GM18868 (cell line): ENCODE data around the gene ATP5F1D.

Experiments used
- ATAC-seq: cut with Tn5 transposase; IDR thresholded peaks from one replicate; pipeline ENCODE4 v1.9.1; 2021; ENCODE audit warnings: mild to moderate bottlenecking, moderate library complexity; ENCODE audit not compliant: unreplicated experiment

The ATP5F1D gene

GRCh38 chr19:1231729-1232637 lies 9.6 kb upstream of the ATP5F1D start:
- no peak for ATAC-seq

- no peak for ATAC-seq
Measured at GRCh38 chr19:1232652-1233072, 8.9 kb upstream of the ATP5F1D start.

- no peak for ATAC-seq
Measured at GRCh38 chr19:1233115-1233667, 8.4 kb upstream of the ATP5F1D start.

DNA sequence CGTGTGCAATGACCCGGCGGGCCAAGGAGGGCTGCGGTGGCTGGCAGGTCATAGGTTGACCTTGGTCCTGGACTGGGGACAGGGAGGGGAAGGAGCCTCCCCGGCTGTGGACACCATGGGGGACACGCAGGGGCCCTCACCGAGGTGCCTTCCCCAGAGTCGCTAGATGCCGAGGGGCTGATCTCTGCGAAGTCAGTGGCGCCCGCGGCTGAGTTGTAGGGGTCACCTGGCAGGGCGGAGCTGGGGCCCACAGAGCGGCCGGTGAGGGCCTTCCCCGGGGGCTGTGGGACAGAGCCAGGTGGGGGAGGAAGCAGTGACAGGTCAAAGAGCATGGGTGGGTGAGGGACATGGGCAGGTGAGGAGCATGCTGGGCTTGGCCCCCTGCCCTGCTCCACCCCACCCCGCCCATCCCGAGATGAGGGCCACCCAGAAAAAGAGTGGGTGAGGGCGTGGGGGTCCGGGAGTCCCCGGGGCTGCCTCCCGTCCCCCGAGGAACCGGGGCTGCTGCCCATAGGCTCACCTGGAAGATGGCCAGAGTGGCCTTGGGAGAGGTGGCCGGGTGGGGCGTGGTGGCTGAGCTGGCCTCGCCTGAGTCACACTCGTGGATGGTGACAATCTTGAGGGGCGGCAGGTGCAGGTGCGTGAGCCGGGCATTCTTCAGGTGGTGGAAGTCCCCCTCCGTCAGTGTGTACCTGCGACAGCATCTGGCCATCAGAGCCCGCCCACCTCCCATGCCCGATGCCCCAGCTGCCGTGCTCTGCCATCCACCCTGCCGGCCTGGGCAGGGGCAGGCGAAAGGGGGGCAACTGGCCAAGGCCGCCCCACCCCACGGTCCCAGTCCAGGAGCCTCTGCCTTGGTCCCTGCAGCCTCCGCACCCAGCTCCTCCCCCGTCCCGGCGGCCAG lies 7.2 kb upstream of the ATP5F1D start:
- ATAC-seq = no peak

DNA sequence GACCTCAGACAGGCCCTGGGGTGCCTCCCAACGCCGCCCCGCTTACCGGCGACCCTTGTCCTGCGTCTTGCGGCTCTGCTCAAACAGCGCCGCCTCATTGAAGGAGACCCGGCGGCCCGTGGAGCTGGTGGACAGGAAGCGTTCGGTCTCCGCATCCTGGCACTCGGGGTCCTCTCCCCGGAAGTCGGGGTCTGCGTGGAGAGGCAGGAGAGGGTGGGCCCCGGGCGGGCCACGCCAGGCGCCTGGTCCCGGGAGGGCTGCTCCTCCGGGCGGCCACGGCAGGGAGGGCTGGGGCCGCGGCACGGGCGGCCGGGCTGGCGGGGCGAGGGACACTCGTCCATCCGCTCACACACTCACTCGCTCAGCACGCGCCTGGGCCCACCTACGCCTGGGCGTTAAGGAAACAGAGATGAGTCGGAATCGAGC lies 6.6 kb upstream of the ATP5F1D start:
- no peak for ATAC-seq

DNA sequence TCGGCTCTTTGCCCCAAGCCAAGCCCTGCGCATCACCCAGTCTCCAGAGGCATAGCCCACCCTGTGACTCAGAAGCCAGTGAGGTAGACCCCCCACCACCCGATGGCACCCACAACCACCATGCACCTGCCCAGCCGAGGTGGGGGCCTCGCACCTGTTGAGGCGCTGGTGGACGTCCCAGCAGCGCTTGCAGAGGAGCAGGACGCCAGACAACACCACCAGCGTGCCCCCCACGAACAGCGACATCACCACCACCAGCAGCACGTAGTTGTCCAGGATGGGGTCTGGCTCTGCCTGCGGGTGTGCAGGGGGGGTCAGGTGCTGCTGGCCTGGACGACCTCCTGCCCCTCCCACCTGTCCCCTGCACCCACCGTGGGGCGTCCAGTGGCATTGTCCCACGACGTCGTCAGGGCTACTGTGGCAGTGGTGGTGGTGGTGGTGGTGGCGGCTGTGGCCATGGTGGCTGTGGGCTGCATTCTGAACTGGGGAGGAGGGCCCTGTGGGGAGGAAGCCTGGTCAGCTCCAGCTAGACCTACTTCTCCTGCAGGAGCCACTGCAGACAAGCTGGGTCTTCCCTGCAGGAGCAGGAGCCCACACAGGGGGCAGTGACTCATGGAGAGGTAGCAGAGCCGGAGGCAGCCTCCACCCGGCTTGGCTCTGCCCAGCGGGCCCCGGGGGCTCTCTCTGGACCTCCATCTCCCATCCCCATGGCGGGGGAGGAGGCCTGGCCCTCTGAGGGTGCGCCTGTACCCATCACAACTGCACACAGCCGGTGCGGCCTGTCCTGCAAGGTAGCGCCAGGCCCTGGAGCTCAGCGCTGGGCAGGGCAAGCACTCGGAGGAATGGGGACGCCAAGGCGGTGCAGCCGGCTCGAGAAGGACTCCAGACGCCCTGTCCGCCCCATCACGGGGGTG lies 5.7 kb upstream of the ATP5F1D start:
- no peak for ATAC-seq

GRCh38 chr19:1236576-1236975 lies 5.0 kb upstream of the ATP5F1D start:
- no peak for ATAC-seq

- no peak for ATAC-seq
Measured at GRCh38 chr19:1237027-1237659, 4.4 kb upstream of the ATP5F1D start.

DNA sequence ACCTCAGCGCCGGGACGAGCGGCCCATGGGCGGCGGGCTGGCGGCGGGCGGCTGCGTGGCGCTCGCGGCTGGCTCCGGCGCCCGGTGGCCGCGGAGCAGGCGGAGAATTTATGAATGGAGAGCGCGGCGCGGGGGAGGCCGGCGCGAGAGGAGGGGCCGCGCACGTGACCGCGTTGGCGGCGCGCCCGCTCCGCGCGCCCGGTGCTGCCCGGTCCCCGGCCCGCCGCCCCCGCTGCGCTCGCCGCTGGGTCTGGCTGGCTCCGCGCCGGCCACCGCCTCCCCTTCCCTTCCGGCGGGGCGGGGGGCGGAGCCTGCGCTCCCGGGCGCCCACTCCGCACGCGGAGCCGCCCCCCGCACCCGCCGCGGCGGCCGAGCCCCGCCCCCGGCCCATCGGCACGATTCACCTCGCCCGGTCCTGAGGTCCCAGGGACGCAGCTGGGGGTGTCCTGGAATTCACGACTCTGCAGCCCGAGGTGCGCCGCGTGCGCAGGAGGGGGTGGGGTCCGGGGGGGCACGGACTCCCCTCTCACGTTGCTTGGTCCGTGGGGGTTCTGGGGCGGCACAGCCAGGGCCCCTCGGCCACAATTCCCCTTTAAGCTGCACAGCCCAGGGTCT lies 3.7 kb upstream of the ATP5F1D start, which contains the start of gene CBARP:
TSS of gene CBARP (minus strand) at position 252 of the 615 bp plus-strand sequence. CDS start 1,905 bp downstream, outside the sequence.
- no peak for ATAC-seq

DNA sequence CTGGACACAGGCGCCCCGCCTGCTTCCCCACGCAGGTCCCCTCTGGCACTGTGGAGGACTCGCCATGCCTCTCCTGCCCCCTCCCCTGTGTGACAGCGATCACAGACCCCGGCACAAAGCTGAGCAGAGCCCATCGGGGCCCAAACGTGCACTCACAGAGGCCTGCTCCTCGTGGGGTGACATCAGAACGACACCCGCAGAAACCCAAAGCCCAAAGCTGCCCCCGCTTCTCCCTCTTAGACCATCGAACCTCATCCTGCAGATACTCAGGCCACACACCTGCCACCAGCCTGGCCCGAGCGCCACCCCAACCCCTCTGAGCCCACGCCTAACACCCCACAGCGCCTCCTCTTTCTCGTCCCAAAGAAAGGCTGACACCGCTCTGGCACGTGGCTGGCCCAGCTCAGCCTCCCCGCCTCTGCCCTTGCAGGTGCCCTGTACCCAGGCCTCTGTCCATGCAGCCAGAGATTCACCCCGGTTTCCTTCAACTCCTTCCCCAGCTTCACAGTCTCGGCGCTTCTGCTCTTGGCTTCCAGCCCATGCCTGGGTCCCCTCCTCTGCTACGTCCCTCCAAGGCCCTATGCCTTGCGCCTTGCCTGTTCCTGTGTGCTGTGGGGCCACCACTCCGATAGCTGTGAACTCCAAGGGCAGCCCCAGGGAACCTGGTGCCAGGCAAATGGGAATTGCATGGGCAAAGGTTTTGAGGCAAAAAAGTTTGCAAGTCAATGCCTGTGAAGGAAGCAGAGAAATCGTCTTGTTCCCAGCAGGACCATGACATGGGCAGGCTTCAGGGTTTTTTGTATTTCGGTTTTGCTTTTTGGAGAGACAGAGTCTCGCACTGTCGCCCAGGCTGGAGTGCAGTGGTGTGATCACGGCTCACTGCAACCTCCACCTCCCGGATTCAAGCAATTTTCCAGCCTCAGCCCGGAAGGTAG lies 2.9 kb upstream of the ATP5F1D start:
- no peak for ATAC-seq

DNA sequence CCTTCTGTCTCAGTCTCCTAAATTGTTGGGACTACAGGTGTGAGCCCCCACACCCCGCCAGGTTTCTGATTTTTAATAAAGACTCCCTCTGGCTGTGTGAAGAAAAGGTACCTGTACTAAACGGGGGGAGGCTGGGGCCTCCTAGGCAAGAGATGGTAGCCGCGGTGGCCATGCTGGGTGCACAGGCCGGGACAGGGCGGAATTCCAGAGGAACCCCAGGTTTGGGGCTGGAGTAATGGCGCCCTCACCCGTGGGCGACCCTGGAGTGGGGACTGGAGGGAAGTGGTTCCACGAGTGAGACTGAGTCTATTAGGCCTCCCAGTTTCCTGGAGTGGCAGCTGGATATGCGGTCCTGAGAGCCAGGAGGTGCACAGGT lies 2.1 kb upstream of the ATP5F1D start:
- ATAC-seq = no peak

DNA sequence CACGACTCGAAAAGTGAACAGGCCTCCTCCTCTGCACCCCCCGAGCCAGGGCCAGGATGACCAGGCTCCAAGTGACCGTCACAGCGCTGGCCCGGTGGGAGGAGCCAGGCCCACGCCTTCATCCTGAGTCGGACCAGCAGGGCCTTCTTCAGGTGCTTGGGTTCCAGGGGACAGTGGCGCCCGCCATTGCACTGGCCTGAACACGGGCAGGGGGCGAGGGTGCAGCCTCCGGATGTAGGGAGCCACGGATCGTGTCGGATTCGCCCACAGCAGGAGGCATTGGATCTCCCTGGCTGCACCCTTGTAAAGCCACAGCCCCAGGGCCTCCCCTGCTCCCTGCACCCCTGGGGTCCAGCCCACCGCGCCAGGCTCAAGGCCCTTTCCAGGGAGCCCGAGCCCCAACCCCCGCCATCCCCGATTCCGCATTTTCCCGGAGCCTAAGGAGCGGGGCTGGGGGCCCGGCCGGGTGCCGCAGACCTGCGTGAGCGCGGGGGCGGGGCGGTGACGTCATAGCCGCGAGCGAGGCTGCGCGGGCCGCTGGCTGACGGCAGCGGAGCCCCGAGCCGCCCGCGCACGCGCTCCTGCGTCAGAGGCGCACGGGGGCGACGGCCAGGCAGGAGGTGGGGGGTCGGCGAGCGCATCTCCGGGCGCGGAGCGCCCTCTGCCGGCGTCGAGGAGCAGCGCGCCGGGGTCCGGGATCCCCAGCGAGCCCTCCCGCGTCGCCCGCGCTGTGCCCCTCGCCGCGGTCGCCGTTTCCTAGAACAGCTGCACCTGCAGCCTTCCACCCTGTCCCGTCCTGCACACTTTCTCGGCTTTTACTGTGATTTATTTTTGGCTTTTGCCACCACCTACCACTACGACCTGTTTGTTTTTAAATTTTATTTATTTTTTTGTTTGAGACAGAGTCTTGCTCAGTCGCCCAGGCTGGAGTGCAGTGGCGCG lies 1.5 kb upstream of the ATP5F1D start:
- no peak for ATAC-seq

DNA sequence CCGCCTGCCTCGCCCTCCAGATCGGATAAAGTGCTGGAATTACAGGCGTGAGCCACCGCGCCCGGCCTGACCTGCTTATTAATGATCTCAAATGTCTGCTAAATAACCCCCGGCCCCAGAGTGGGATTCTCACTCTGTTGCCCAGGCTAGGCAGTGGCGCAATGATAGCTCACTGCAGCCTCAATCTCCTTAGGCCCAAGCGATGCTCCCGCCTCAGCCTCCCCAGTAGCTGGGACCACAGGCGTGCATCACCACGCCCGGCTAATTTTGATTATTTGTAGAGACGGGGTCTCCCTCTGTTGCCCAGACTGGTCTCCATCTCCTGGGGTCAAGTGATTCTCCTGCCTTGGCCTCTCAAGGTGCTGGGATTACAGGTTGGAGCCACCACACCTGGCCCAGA lies 626 bp upstream of the ATP5F1D start:
- ATAC-seq = no peak

DNA sequence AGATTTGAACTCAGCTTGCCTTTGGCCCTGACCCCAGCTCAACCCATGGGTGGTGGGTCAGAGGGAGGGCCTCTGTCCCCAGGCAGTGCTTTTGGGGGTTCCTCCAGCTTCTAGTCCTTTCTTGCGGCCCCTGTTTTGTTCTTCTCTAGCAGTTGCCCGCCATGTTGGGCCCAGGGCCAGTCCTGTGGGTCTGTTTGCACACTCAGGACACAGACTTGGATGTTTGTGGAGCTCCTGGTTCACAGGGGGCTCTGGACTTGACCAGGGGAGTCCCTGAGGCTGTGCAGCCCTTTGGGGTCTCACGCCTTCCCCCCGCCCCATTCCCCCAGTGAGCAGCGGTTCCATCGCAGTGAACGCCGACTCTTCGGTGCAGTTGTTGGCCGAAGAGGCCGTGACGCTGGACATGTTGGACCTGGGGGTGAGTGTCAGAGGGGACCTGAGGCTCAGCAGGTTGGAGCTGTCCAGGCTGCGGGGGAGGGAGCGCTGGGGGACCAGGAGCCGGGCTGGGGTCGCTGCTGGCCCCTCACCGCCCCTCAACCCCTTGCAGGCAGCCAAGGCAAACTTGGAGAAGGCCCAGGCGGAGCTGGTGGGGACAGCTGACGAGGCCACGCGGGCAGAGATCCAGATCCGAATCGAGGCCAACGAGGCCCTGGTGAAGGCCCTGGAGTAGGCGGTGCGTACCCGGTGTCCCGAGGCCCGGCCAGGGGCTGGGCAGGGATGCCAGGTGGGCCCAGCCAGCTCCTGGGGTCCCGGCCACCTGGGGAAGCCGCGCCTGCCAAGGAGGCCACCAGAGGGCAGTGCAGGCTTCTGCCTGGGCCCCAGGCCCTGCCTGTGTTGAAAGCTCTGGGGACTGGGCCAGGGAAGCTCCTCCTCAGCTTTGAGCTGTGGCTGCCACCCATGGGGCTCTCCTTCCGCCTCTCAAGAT lies 2.5 kb downstream of the ATP5F1D start:
- no peak for ATAC-seq

- ATAC-seq = no peak
Measured at GRCh38 chr19:1244693-1245451, 3.3 kb downstream of the ATP5F1D start.
